ENCODE data around the gene TNFRSF25. TPM values are rescaled to one million over a fixed set of nuclear protein-coding genes. Genes with fewer than 3 reads are reported as not detected.
"Not testable (repeated sequence)": the region's sequence is repeated elsewhere in the genome, so short reads cannot be mapped to it uniquely, and the experiment has no call there.

Gene TNFRSF25
- total RNA-seq, 2 experiments from 2014 or later, result 88.5 to 92.8 TPM

DNA sequence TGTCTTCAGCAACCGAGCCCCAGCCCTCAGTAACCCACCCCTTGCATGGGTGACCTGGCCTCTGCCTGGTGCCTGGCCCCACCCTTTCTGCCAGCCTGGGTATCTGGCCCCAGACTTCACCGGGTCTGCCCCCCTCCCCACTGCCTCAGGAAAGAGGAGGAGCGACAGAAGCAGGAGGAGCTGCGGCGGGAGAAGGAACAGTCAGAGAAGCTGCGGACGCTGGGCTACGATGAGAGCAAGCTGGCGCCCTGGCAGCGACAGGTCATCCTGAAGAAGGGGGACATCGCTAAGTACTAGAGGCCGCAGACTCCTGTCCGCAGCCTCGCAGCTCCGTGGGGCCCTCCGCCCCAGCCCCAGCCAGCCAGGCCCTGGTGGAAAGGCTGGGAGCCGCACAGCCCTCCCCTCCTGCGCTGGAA lies 6.1 kb downstream of the TNFRSF25 start:
- Mint-ChIP-seq H3K36me3 (ENCODE audit: low read depth) (peaks cover 40% of the 10 kb centered on the region), H3K9me3 (no peaks in the 10 kb centered on the region), H3K27ac (peak overlapping the region; percentile 96), H3K4me3 (peak overlapping the region; percentile 80), H3K27me3 (peaks cover 17% of the 10 kb centered on the region), H3K4me1 (peaks cover 58% of the 10 kb centered on the region)
- ChIA-PET CTCF (interaction anchor here (0.6 to 2.2 kb wide), 7 partner anchors 8 to 214 kb away, joined by 3 to 11 read pairs (median 5); no protein-coding TSS in a partner anchor), POLR2A (no interaction called here)
- DNase-seq, result peak; percentile 63

DNA sequence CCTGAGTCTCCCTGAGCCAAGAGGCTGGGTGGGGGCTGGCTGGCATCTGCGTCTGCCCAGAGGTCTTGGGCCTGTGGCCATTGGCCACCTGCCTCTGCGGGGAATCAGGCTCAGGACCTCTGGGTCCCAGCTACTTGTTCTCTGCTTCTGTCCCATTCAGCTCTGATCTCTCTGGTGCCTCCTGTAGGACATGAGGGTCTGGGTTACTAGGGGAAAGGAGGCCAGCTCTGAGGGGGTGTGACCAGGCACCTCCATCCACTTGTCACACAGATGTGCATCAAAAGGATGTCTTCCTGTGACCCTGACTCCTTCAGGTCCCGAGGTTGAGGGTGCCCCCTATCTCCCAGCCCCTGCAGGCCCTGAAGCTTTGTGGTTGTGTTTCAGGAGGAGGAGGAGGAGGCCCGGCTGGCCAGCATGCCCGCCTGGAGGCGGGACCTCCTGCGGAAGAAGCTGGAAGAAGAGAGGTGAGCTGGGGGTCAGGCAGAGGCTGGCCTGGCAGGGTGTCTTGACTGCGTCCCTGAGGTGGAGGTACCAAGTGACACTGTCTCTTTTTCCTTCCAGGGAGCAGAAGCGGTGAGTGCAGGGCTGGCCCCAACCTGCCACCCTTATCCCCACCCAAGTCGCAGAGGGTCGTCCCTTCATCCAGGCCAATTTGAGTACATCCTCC lies 9.0 kb downstream of the TNFRSF25 start:
- Mint-ChIP-seq H3K27me3 (peaks cover 37% of the 10 kb centered on the region), H3K4me1 (peaks cover 39% of the 10 kb centered on the region), H3K4me3 (no peak overlapping the region), H3K9me3 (no peaks in the 10 kb centered on the region), H3K27ac (no peak overlapping the region), H3K36me3 (ENCODE audit: low read depth) (peaks cover 19% of the 10 kb centered on the region)
- DNase-seq, result no peak
- POLR2A ChIA-PET, result no interaction called here
- CTCF ChIA-PET, result interaction anchor here (0.6 to 1.3 kb wide), 5 partner anchors 10 to 86 kb away, joined by 3 to 4 read pairs (median 3); no protein-coding TSS in a partner anchor

DNA sequence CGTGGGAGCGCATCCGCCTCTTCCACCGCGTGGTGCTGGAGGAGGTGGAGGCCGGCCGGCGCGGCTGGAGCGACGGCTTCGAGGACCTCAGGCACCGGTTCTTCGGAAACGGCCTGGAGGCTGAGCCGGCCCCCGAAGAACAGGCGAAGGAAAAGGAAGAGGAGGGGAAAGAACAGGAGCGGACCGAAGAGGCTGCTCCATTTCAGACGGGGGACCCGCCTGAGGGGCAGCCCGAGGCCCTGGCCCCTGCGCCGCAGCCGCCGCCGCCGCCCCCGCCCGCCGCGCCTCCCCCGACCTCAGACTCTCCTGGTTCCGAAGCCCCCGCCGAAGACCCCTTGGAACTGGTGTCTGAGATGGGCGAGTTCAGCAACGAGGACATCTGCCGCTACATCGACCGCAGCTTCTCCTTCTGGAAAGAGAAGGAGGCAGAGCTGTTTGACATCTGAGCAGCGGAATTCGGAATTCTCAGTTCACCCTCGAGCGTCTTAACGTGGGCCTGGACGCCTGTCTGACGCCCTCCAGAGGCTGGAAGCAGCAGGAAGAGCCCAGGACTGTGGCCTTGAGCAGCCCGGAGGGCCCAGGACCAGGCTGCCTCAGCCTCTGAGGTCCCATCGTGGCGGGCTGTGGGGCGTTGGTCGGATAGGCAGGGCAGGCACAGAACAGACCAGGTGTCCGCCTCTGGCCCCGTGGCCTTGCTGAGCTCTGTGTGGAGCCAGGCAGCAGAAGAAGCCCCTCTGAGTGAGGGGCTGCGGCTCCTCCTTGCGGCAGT lies 10.0 kb downstream of the TNFRSF25 start:
- H3K27ac Mint-ChIP-seq; H3K36me3 Mint-ChIP-seq (ENCODE audit: low read depth); H3K4me3 Mint-ChIP-seq; H3K9me3 Mint-ChIP-seq; DNase-seq; POLR2A ChIA-PET: not testable (repeated sequence)
- CTCF ChIA-PET, result interaction anchor here (0.6 to 1.6 kb wide), 6 partner anchors 8 to 87 kb away, joined by 3 to 5 read pairs (median 3); no protein-coding TSS in a partner anchor
- Mint-ChIP-seq H3K27me3 (peaks cover 39% of the 10 kb centered on the region), H3K4me1 (peaks cover 32% of the 10 kb centered on the region)

DNA sequence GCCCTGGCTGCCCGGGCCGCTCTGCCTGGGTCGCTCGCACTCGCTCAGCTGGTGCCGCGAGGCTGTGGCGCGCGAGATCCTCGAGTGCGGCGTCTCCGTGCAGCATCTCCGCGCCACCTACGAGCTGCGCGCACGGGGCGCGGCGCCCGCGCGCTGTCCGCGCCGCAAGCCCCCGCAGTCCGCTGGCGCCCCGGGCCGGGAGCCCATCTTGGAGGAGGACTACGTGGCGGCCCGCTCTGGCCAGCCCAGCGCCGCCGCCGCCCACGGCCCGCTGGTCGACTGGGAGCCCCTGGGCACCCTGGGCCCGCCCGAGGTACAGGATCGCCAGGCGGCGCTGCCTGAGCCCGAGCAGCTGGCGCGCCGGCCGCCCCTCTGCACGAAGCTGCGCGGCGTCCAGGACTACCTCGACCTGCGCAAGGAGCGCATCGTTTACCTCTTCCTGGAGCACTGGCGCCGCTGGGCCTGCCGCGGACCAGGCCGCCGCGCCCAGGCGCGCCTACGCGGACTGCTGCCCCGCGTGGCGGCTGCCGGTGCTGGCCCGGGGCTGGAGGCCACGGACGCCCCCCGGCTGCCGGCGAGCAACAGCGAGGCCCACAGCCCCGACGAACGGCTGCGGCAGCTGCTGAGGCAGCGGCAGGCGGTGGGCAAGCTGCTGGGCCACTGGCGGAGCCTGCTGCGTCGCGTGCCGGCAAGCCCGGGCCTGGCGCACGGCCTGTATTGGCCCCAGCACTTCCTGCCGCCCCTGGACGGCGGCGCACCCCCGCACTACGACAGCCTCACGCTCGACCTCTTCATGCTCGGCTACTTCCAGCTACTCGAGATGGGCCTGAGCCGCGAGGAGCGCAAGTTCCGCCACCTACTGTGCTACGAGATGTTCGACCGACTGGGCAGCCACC lies 10.9 kb downstream of the TNFRSF25 start:
- Mint-ChIP-seq H3K27me3 (peaks cover 47% of the 10 kb centered on the region), H3K27ac (no peak overlapping the region), H3K9me3 (no peaks in the 10 kb centered on the region), H3K36me3 (ENCODE audit: low read depth) (peaks cover 2% of the 10 kb centered on the region), H3K4me3 (no peak overlapping the region), H3K4me1 (peaks cover 23% of the 10 kb centered on the region)
- DNase-seq, result no peak
- POLR2A ChIA-PET, result no interaction called here
- CTCF ChIA-PET, result interaction anchor here (0.6 to 1.6 kb wide), 8 partner anchors 8 to 208 kb away, joined by 3 to 9 read pairs (median 4); no protein-coding TSS in a partner anchor

DNA sequence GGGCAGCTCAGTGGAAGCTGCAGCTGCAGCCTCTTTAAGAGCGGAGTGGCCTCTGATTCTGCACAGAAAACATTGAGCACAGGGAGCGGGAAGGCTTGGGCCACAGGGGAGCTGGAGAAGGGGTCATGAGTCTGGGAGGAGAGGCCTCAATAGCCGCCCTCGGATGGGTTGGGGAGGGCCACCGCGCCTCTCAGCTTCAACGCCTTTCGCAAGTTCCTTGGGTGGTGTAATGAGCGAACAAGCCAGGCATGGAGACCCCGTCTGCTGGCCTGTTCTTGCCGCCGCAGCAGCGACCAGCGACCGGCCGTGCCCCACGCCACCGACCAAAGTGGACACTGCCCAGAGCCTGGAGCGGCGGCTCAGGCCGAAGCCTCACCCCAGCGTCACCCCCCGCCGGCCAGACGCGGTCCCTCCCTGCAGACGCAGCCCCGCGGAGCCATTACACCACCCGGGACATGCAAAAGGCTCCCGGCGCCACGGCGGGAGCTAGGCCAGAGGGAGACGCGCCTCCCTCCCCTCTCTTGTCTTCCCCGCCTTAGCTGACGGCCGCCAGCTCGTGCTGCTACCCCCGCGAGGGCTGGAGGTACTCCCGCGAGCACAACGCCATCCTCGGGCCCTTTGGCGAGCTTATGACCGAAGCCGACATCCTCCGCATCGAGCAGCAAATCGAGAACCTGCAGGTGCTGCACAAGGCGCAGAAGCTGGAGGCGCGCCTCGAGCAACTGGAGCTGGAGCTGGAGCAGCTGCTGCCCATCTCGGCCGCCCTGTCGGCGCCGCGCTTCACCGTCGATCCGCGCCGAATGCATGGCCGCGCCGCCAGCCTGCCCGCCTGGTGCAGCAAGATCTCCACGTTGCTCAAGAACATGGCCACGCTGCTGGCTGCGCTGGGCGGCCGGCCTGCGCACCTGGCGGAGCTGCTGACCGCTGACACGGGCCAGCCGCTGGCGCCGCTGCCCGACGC lies 11.8 kb downstream of the TNFRSF25 start:
- POLR2A ChIA-PET, result interaction anchor here (0.7 kb wide), 1 partner anchor 40 kb away, joined by 3 read pairs; no protein-coding TSS in a partner anchor
- not testable (repeated sequence) for H3K36me3 Mint-ChIP-seq (ENCODE audit: low read depth); DNase-seq; H3K9me3 Mint-ChIP-seq; H3K27ac Mint-ChIP-seq; H3K4me3 Mint-ChIP-seq
- CTCF ChIA-PET, result interaction anchor here (0.7 to 1.6 kb wide), 6 partner anchors 9 to 207 kb away, joined by 3 to 9 read pairs (median 4); no protein-coding TSS in a partner anchor
- Mint-ChIP-seq H3K27me3 (peaks cover 56% of the 10 kb centered on the region), H3K4me1 (peaks cover 21% of the 10 kb centered on the region)

DNA sequence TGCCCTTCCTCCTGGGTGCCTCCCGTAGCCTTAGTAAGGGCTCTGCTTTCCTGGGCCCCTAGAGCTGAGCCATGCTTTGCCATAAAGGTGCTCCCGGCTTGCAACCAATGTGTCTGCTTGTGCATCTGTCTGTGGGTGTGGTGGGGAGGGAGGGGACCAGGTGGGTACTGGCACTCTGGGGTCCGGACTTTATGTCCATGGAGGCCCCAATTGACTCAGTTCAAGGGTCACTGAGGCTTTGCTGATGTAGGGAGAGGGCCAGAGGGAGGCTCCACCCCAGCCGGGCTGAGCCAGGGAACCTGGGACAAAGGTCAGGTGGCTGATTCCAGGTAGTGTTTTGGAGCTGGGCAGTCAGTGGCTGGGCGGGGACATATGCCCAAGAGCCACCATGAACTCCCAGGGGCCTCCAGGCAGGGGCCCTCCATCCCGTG lies 15.0 kb downstream of the TNFRSF25 start:
- H3K27ac Mint-ChIP-seq, result no peak overlapping the region
- H3K36me3 Mint-ChIP-seq (ENCODE audit: low read depth), result no peaks in the 10 kb centered on the region
- H3K27me3 Mint-ChIP-seq, result peaks cover 59% of the 10 kb centered on the region

DNA sequence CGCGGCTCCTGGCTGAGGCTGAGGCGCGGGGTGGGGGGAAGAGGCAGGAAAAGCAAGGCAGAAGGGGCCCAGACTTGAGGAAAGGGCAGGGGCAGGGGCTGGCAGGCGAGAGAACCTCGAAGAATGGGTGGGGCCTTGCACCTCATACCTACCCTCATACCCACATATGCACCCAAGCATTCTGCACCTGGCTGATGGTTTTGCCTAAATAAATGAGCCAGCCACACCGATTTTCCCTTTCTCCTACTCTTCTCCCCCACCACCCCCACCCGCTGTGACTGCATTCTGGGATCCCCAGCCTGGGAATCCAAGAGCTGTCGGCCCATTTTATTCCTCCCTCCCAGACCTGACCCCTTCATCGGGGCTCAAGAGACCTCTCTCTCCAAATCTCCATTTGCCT lies 15.5 kb downstream of the TNFRSF25 start:
- H3K27me3 Mint-ChIP-seq, result peaks cover 59% of the 10 kb centered on the region

More for the DNA sequence above, 15.0 kb downstream of the TNFRSF25 start:
- ChIA-PET CTCF (no interaction called here), POLR2A (no interaction called here)
- no peaks in the 10 kb centered on the region for H3K9me3 Mint-ChIP-seq
- peaks cover 22% of the 10 kb centered on the region for H3K4me1 Mint-ChIP-seq
- no peak overlapping the region for H3K4me3 Mint-ChIP-seq
- DNase-seq, result no peak

DNA sequence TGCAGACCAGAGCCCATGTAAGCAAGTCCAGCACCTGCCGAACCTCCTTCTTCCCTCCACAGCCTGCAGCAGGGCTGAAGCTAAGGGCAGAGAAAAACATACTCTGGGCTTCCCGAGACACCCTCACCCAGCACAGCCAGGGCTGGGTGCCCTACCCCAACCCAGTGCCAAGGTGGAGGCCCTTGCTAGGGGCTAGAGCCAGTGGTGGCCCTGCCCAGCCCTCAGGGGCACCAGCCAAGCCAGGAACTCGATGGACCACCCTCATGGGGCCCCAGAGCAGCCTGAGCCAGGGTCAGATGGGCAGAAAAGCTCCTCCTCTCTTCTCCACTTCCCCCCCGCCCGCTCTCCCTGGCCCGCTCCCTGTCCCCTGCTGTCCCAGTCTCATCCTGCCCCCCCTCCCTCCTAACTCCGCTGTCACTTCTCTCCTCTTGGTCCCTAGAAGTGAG lies 15.9 kb downstream of the TNFRSF25 start:
- no peak overlapping the region for H3K4me3 Mint-ChIP-seq
- H3K27me3 Mint-ChIP-seq, result peaks cover 58% of the 10 kb centered on the region
- ChIA-PET POLR2A (no interaction called here), CTCF (interaction anchor here (1.2 to 3.4 kb wide), 2 partner anchors 9 to 10 kb away, joined by 4 to 11 read pairs; no protein-coding TSS in a partner anchor)
- H3K36me3 Mint-ChIP-seq (ENCODE audit: low read depth), result no peaks in the 10 kb centered on the region
- peaks cover 20% of the 10 kb centered on the region for H3K4me1 Mint-ChIP-seq
- H3K9me3 Mint-ChIP-seq, result no peaks in the 10 kb centered on the region
- no peak for DNase-seq
- H3K27ac Mint-ChIP-seq, result no peak overlapping the region

More for the DNA sequence above, 15.5 kb downstream of the TNFRSF25 start:
- H3K36me3 Mint-ChIP-seq (ENCODE audit: low read depth); POLR2A ChIA-PET; H3K4me3 Mint-ChIP-seq; H3K27ac Mint-ChIP-seq; DNase-seq; H3K9me3 Mint-ChIP-seq: not testable (repeated sequence)
- CTCF ChIA-PET, result interaction anchor here (1.2 to 3.4 kb wide), 2 partner anchors 9 to 10 kb away, joined by 4 to 11 read pairs; no protein-coding TSS in a partner anchor
- peaks cover 20% of the 10 kb centered on the region for H3K4me1 Mint-ChIP-seq

DNA sequence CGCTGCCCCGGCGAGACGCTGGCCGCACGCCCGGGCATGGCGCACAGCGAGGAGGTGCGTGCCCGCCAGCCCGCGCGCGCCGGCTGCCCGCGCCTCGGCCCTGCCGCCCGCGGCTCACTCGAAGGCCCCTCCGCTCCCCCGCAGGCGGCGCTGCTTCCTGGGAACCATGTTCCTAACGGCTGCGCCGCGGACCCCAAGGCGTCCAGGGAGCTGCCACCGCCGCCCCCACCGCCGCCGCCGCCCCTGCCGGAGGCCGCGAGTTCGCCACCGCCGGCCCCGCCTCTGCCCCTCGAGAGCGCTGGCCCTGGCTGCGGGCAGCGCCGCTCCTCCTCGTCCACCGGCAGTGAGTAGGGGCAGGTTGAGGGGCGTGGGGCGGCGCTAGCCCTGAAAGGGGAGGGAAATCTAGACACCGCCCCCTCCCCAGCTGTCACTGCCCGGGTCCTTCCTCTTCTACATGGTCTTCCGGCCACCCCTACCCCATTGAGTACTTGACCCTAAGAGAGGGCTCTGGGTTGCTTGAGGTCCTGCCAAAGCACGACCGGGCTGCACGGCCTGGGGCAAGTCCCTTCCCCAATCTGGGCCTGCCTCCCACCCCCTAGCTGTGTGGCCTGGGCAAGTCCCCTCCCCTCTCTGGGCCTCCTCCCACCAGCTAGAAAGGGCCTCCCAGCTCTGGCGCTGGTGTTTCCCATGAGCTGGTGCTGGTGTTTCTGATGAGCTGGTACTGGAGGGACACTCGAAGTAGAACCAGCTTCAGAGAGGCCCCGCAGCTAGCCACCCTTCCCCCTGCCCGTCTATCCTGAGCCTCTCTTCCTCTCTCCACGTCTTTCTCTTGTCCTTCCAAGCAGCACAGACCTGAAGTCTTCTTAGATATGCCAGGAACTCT lies 17.0 kb downstream of the TNFRSF25 start:
- POLR2A ChIA-PET, result no interaction called here
- Mint-ChIP-seq H3K4me1 (peaks cover 20% of the 10 kb centered on the region), H3K27ac (no peak overlapping the region), H3K36me3 (ENCODE audit: low read depth) (no peaks in the 10 kb centered on the region), H3K27me3 (peaks cover 58% of the 10 kb centered on the region), H3K4me3 (no peak overlapping the region), H3K9me3 (no peaks in the 10 kb centered on the region)
- no peak for DNase-seq
- CTCF ChIA-PET, result interaction anchor here (0.6 to 3.4 kb wide), 6 partner anchors 8 to 242 kb away, joined by 3 to 11 read pairs (median 3); partner anchors contain the start of gene TNFRSF25

DNA sequence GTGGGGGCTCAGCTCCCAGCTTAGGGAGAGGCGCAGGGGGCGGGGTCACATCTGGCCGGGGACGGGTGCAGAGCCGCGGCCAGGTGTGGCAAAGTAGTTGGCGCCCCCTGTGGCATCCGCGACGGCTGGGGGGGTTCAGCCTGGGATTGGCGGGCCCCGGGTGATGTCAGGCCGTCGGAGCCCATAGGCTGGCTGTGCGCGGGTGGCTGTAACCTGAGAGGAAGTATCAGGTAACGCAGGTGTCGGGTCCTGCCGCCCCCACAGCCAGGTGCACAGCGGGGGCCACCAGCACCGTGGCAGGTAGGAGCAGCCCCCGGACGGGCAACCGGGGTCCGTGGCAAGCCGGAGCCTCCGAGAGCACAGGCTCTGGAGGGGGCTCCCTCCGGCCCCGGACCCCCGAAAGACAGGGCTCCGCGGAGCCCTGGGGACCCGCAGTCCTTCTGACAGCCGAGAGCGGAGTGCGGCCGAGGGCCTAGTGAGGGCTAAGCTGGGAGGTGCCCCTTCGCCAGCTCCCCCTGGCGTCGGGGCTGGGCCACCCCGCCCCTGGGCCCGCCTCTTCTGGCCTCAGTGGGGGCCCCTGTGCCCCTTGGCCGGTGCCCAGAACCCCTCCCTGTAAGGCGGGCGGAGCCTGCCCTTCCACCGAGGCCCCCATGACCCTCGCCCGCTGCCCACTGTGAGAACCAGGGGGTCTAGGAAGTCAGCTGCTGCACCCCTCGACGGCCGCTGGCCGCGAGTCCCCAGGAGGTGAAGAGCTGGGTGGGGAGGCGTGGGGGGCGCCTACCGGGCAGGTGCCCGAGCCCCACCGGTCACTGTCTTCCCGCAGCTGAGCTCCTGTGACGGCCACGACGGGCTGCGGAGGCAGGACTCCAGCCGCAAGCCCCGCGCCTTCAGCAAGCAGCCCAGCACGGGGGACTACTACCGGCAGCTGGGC lies 17.9 kb downstream of the TNFRSF25 start:
- ChIA-PET POLR2A (no interaction called here), CTCF (interaction anchor here (0.9 to 3.4 kb wide), 5 partner anchors 10 to 25 kb away, joined by 3 to 11 read pairs (median 3); partner anchors contain the start of gene TNFRSF25)
- H3K4me1 Mint-ChIP-seq, result peaks cover 13% of the 10 kb centered on the region
- no peak for DNase-seq
- H3K36me3 Mint-ChIP-seq (ENCODE audit: low read depth), result no peaks in the 10 kb centered on the region
- H3K4me3 Mint-ChIP-seq, result peak overlapping the region; percentile 34
- peaks cover 48% of the 10 kb centered on the region for H3K27me3 Mint-ChIP-seq
- H3K27ac Mint-ChIP-seq, result no peak overlapping the region
- H3K9me3 Mint-ChIP-seq, result no peaks in the 10 kb centered on the region

All from activated CD4-positive, alpha-beta T cell treated with anti-CD3 and anti-CD28 coated beads, Interleukin-2, amount 10 ng/mL, durations not matched to agents 7 days and 5 days (primary cell).